A549 (cell line): ENCODE results near the gene SV2C. TPM values are rescaled to one million over a fixed set of nuclear protein-coding genes. Genes with fewer than 3 reads are reported as not detected.

ENCODE experiments used
- ATAC-seq, 2 experiments: fragments of 200-7000 bp in 1 of 2; fragments of >200 bp in 1 of 2; cut with Nextera tagmentation in 1 of 2; cut with Tn5 transposase in 1 of 2; 3 replicates each; pipeline versions ENCODE4 v1.8.0 to v1.9.1; 2018 to 2020; ENCODE audit warnings: mild to moderate bottlenecking in 1 of 2, moderate library complexity in 1 of 2
- CTCF ChIA-PET: fragments of 300-600 bp; sonication (Branson Sonifier 250); formaldehyde crosslinking; extraction: SDS; loops from one replicate; lab custom pipeline; 2021; ENCODE audit warnings: antibody characterized with exemption, inconsistent platforms; lab: Yijun Ruan, JAX
- POLR2A ChIA-PET: fragments of 350-600 bp; formaldehyde crosslinking; extraction: SDS; loops from one replicate; lab custom pipeline; 2021; ENCODE audit warnings: antibody characterized with exemption, inconsistent platforms; lab: Yijun Ruan, JAX
- DNase-seq, 2 experiments: peaks; one replicate each; pipeline versions ENCODE4 v3.0.0 to v3.0.0-alpha.2; 2011 to 2016; ENCODE audit warnings: low read depth in 1 of 2, low spot score in 1 of 2
- FAIRE-seq: peaks from 2 replicates; lab custom pipeline; 2011; peaks lifted over from hg19 to GRCh38; lab: Jason Lieb, UNC
- H3K27ac ChIP-seq, 2 experiments: fragments of >200 bp; sonication (Bioruptor Twin); formaldehyde crosslinking; 3 replicates each; pipeline ENCODE4 v1.5.1; 2016 to 2017
- H3K4me1 ChIP-seq: fragments of >200 bp; sonication (Bioruptor Twin); formaldehyde crosslinking; 3 replicates; pipeline ENCODE4 v1.6.1; 2016
- H3K4me2 ChIP-seq: fragments of >200 bp; sonication (Bioruptor Twin); formaldehyde crosslinking; 3 replicates; pipeline ENCODE4 v1.6.1; 2016
- H3K4me3 ChIP-seq: fragments of >200 bp; sonication (Bioruptor Twin); formaldehyde crosslinking; 3 replicates; pipeline ENCODE4 v1.5.1; 2016
- H3K9me3 ChIP-seq: fragments of >200 bp; sonication (Bioruptor Twin); formaldehyde crosslinking; 3 replicates; pipeline ENCODE4 v1.6.1; 2016
- CBX2 ChIP-seq: fragments of 200-600 bp; sonication (generic); IDR thresholded peaks from 2 replicates; pipeline ENCODE4 v1.6.1; 2016; ENCODE audit warnings: low read depth, mild to moderate bottlenecking, borderline replicate concordance
- CHD2 ChIP-seq: fragments of 150-350 bp; IDR thresholded peaks from 2 replicates; pipeline ENCODE4 v1.6.1; 2014; ENCODE audit warnings: low read length; ENCODE audit not compliant: partially characterized antibody
- E2F6 ChIP-seq: IDR thresholded peaks from 2 replicates; pipeline ENCODE4 v1.6.1; 2012; ENCODE audit warnings: low read depth, borderline replicate concordance
- EHF ChIP-seq: fragments of 250-450 bp; sonication (Bioruptor Pico); IDR thresholded peaks from 2 replicates; pipeline ENCODE4 v1.5.0; 2020; ENCODE audit warnings: mild to moderate bottlenecking
- EHMT2 ChIP-seq: fragments of 200-600 bp; sonication (generic); IDR thresholded peaks from 2 replicates; pipeline ENCODE4 v1.6.1; 2016; ENCODE audit warnings: antibody characterized with exemption, low read depth, mild to moderate bottlenecking, moderate library complexity
- ELK1 ChIP-seq: fragments of 150-350 bp; IDR thresholded peaks from 2 replicates; pipeline ENCODE4 v1.6.1; 2014; ENCODE audit warnings: low read depth, mild to moderate bottlenecking, low read length
- ESRRA ChIP-seq: fragments of 150-350 bp; IDR thresholded peaks from 2 replicates; pipeline ENCODE4 v1.6.1; 2014; ENCODE audit warnings: mild to moderate bottlenecking, low read length, borderline replicate concordance
- FOSB ChIP-seq: fragments of 250-450 bp; sonication (Bioruptor Pico); IDR thresholded peaks from 2 replicates; pipeline ENCODE4 v1.5.0; 2020; ENCODE audit warnings: mild to moderate bottlenecking, moderate library complexity
- FOSL2 ChIP-seq, 2 experiments: fragments of 450-650 bp in 1 of 2; fragments of >200 bp in 1 of 2; sonication (Bioruptor Twin) in 1 of 2; formaldehyde crosslinking; IDR thresholded peaks; 2 replicates each; pipeline versions ENCODE4 v1.5.0 to v1.6.1; 2016 to 2020; ENCODE audit warnings: mild to moderate bottlenecking in 1 of 2, moderate library complexity in 1 of 2
- HDAC2 ChIP-seq: fragments of 200-600 bp; sonication (generic); IDR thresholded peaks from 2 replicates; pipeline ENCODE4 v1.6.1; 2016
- JUNB ChIP-seq: fragments of >200 bp; sonication (Bioruptor Twin); formaldehyde crosslinking; IDR thresholded peaks from 2 replicates; pipeline ENCODE4 v1.6.1; 2016
- MYC ChIP-seq: IDR thresholded peaks from 2 replicates; pipeline ENCODE4 v1.6.1; 2012; ENCODE audit warnings: mild to moderate bottlenecking, inconsistent platforms, low read length, improper control_type of control experiment, borderline replicate concordance
- POLR2A ChIP-seq: IDR thresholded peaks from 2 replicates; pipeline ENCODE4 v1.6.1; 2012; ENCODE audit warnings: mild to moderate bottlenecking, low read length
- POLR2AphosphoS2 ChIP-seq: conservative IDR thresholded peaks from 2 replicates; pipeline ENCODE4 v1.6.1; 2012; ENCODE audit warnings: low read length, improper control_type of control experiment, inconsistent platforms
- RFX5 ChIP-seq: fragments of 450-650 bp; IDR thresholded peaks from 2 replicates; pipeline ENCODE4 v1.7.1; 2014; ENCODE audit warnings: antibody characterized with exemption, mild to moderate bottlenecking, moderate library complexity
- TP53 ChIP-seq: fragments of 250-450 bp; sonication (Bioruptor Pico); IDR thresholded peaks from 2 replicates; pipeline ENCODE4 v1.5.0; 2021; ENCODE audit warnings: mild to moderate bottlenecking, moderate library complexity
- ZFP36 ChIP-seq: fragments of 450-650 bp; IDR thresholded peaks from 2 replicates; pipeline ENCODE4 v1.6.1; 2014; ENCODE audit warnings: borderline replicate concordance; ENCODE audit not compliant: partially characterized antibody
- ZNF302 ChIP-seq: fragments of 250-450 bp; sonication (Bioruptor Pico); IDR thresholded peaks from 2 replicates; pipeline ENCODE4 v1.9.0; 2021; ENCODE audit warnings: inconsistent platforms, mild to moderate bottlenecking, moderate library complexity
- ZSCAN20 ChIP-seq: fragments of 250-450 bp; sonication (Bioruptor Pico); IDR thresholded peaks from 2 replicates; pipeline ENCODE4 v1.8.0; 2022; ENCODE audit warnings: mild to moderate bottlenecking, moderate library complexity
- WGBS: methylation state at CpG from one replicate; pipeline ENCODE4 v1.1.6; 2017; ENCODE audit errors: missing lambda C conversion rate; 5-methylcytosine and 5-hydroxymethylcytosine counted together
- polyA plus RNA-seq, 4 experiments: library from polyadenylated mRNA; depleted of rRNA in 3 of 4; stranded (reverse); fragments of >200 nt; fragmentation: RNase III in 1 of 4; extraction: RNeasy Plus Mini Kit Qiagen cat#74134 plus additional on column Dnase treatment in 1 of 4; gene quantifications; 2 replicates in 3 of 4; 3 replicates in 1 of 4; pipeline ENCODE4 v1.2.3, GENCODE V29; 2011 to 2017
- TF ChIP-seq, protein P1 (sequence below): fragments of 250-450 bp; sonication (Bioruptor Pico); IDR thresholded peaks from 2 replicates; pipeline ENCODE4 v1.5.0; 2021; ENCODE audit warnings: mild to moderate bottlenecking, moderate library complexity, borderline replicate concordance
- TF ChIP-seq, protein P2 (sequence below): IDR thresholded peaks from 2 replicates; pipeline ENCODE4 v1.6.1; 2012
- TF ChIP-seq, protein P3 (sequence below): fragments of 200-600 bp; sonication (generic); IDR thresholded peaks from 2 replicates; pipeline ENCODE4 v1.6.1; 2016; ENCODE audit warnings: antibody characterized with exemption, mild to moderate bottlenecking, moderate library complexity
- TF ChIP-seq, protein P4 (sequence below): IDR thresholded peaks from 2 replicates; pipeline ENCODE4 v1.6.1; 2012

Gene SV2C
- polyA plus RNA-seq, 2 of the 4 experiments (the other 2 are of a cell fraction), result not detected

- TF ChIP-seq, protein P1, sequence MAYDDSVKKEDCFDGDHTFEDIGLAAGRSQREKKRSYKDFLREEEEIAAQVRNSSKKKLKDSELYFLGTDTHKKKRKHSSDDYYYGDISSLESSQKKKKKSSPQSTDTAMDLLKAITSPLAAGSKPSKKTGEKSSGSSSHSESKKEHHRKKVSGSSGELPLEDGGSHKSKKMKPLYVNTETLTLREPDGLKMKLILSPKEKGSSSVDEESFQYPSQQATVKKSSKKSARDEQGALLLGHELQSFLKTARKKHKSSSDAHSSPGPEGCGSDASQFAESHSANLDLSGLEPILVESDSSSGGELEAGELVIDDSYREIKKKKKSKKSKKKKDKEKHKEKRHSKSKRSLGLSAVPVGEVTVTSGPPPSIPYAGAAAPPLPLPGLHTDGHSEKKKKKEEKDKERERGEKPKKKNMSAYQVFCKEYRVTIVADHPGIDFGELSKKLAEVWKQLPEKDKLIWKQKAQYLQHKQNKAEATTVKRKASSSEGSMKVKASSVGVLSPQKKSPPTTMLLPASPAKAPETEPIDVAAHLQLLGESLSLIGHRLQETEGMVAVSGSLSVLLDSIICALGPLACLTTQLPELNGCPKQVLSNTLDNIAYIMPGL (CRISPR knock-in tag), result no peak
Observed at GRCh38 chr5:76134003-76134402, 50.8 kb downstream of the SV2C start (continued).

- H3K4me1 ChIP-seq, result no peaks in the 10 kb centered on the region
- H3K4me3 ChIP-seq, result no peak overlapping the region
- no peak for DNase-seq
- TF ChIP-seq, protein P2, sequence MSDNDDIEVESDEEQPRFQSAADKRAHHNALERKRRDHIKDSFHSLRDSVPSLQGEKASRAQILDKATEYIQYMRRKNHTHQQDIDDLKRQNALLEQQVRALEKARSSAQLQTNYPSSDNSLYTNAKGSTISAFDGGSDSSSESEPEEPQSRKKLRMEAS, result no peak
- TF ChIP-seq MYC (no peak), CHD2 (no peak), ESRRA (no peak), EHMT2 (no peak), POLR2A (no peak), ZSCAN20 (CRISPR knock-in tag) (no peak), FOSL2 (IDR thresholded peaks at IDR 0.05) (no peak), FOSL2 (CRISPR knock-in tag; IDR thresholded peaks at IDR 0.05) (no peak), CBX2 (no peak)
- TF ChIP-seq, protein P3, sequence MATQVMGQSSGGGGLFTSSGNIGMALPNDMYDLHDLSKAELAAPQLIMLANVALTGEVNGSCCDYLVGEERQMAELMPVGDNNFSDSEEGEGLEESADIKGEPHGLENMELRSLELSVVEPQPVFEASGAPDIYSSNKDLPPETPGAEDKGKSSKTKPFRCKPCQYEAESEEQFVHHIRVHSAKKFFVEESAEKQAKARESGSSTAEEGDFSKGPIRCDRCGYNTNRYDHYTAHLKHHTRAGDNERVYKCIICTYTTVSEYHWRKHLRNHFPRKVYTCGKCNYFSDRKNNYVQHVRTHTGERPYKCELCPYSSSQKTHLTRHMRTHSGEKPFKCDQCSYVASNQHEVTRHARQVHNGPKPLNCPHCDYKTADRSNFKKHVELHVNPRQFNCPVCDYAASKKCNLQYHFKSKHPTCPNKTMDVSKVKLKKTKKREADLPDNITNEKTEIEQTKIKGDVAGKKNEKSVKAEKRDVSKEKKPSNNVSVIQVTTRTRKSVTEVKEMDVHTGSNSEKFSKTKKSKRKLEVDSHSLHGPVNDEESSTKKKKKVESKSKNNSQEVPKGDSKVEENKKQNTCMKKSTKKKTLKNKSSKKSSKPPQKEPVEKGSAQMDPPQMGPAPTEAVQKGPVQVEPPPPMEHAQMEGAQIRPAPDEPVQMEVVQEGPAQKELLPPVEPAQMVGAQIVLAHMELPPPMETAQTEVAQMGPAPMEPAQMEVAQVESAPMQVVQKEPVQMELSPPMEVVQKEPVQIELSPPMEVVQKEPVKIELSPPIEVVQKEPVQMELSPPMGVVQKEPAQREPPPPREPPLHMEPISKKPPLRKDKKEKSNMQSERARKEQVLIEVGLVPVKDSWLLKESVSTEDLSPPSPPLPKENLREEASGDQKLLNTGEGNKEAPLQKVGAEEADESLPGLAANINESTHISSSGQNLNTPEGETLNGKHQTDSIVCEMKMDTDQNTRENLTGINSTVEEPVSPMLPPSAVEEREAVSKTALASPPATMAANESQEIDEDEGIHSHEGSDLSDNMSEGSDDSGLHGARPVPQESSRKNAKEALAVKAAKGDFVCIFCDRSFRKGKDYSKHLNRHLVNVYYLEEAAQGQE, result no peak
- H3K9me3 ChIP-seq, result no peaks in the 10 kb centered on the region
- CTCF ChIA-PET, result interaction anchor here (1.0 kb wide), 1 partner anchor 15 kb away, joined by 3 read pairs; no protein-coding TSS in a partner anchor
- FAIRE-seq, result no peak
- no peak overlapping the region for H3K4me2 ChIP-seq
- POLR2A ChIA-PET, result no interaction called here
- WGBS, result 7% methylated on average over 1 of the region's 1 CpG
- no peak for ATAC-seq
- H3K27ac ChIP-seq, result no peak overlapping the region
Observed at GRCh38 chr5:76134646-76135045, 51.5 kb downstream of the SV2C start.

GRCh38 chr5:76137887-76138542, 54.8 kb downstream of the SV2C start:
- ATAC-seq, result no peak
- no peaks in the 10 kb centered on the region for H3K9me3 ChIP-seq
- no peak for TF ChIP-seq ELK1
- no peak for TF ChIP-seq JUNB
- no peak for TF ChIP-seq HDAC2
- TF ChIP-seq, protein P1 (CRISPR knock-in tag), result no peak
- no peak for TF ChIP-seq ESRRA
- no peak for TF ChIP-seq ZNF302 (CRISPR knock-in tag)
- TF ChIP-seq POLR2A, result no peak
- TF ChIP-seq E2F6, result no peak
- no peak for TF ChIP-seq EHF (CRISPR knock-in tag)
- TF ChIP-seq, protein P4, sequence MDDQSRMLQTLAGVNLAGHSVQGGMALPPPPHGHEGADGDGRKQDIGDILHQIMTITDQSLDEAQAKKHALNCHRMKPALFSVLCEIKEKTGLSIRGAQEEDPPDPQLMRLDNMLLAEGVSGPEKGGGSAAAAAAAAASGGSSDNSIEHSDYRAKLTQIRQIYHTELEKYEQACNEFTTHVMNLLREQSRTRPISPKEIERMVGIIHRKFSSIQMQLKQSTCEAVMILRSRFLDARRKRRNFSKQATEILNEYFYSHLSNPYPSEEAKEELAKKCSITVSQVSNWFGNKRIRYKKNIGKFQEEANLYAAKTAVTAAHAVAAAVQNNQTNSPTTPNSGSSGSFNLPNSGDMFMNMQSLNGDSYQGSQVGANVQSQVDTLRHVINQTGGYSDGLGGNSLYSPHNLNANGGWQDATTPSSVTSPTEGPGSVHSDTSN, result no peak
- no peak for TF ChIP-seq FOSB (CRISPR knock-in tag)
- no peak for TF ChIP-seq POLR2AphosphoS2
- no peak for TF ChIP-seq ZFP36
- TF ChIP-seq RFX5, result no peak
- TF ChIP-seq TP53 (CRISPR knock-in tag), result no peak
- TF ChIP-seq CBX2, result no peak
- no peak for DNase-seq
- H3K4me2 ChIP-seq, result no peak overlapping the region
- ChIA-PET CTCF (no interaction called here), POLR2A (no interaction called here)
- WGBS, result 6% methylated on average over 3 of the region's 3 CpGs
- H3K4me1 ChIP-seq, result no peaks in the 10 kb centered on the region
- no peak overlapping the region for H3K27ac ChIP-seq
- H3K4me3 ChIP-seq, result no peak overlapping the region
- FAIRE-seq, result no peak
